Activated naive CD4-positive, alpha-beta T cell treated with anti-CD3 and anti-CD28 coated beads for 36 hours (primary cell): ENCODE data around the gene NRXN3. TPM values are rescaled to one million over a fixed set of nuclear protein-coding genes. Genes with fewer than 3 reads are reported as not detected.

Experiments used
- CTCF ChIA-PET: fragments of 350-600 bp; sonication (Branson Sonifier 250); formaldehyde crosslinking; loops from one replicate; lab custom pipeline; 2021; ENCODE audit warnings: antibody characterized with exemption; lab: Charles Lee
- DNase-seq: peaks from one replicate; pipeline ENCODE4 v3.0.0-alpha.2; 2020
- H3K27ac Mint-ChIP-seq: one replicate; pipeline ENCODE4 v1.8.0; 2021; ENCODE audit warnings: mild to moderate bottlenecking, mixed read lengths
- H3K27me3 Mint-ChIP-seq: one replicate; pipeline ENCODE4 v1.8.0; 2021; ENCODE audit warnings: low read depth, mixed read lengths
- H3K36me3 Mint-ChIP-seq: one replicate; pipeline ENCODE4 v1.8.0; 2021; ENCODE audit warnings: low read depth, mixed read lengths
- H3K4me1 Mint-ChIP-seq: one replicate; pipeline ENCODE4 v1.8.0; 2021; ENCODE audit warnings: low read depth, mixed read lengths
- H3K4me3 Mint-ChIP-seq: one replicate; pipeline ENCODE4 v1.8.0; 2021; ENCODE audit warnings: mild to moderate bottlenecking, moderate library complexity, mixed read lengths
- H3K9me3 Mint-ChIP-seq: one replicate; pipeline ENCODE4 v1.8.0; 2021; ENCODE audit warnings: mixed read lengths
- intact Hi-C: fragments of 100-400 bp; cut with micrococcal nuclease; formaldehyde crosslinking; loops from one replicate; pipeline ENCODE4 v1.15.1; 2023
- total RNA-seq, 2 experiments: library from RNA; stranded (reverse); gene quantifications; one replicate each; pipeline ENCODE4 v1.2.3, GENCODE V29; 2021

Gene NRXN3
- total RNA-seq, 2 experiments from 2014 or later, result not detected

DNA sequence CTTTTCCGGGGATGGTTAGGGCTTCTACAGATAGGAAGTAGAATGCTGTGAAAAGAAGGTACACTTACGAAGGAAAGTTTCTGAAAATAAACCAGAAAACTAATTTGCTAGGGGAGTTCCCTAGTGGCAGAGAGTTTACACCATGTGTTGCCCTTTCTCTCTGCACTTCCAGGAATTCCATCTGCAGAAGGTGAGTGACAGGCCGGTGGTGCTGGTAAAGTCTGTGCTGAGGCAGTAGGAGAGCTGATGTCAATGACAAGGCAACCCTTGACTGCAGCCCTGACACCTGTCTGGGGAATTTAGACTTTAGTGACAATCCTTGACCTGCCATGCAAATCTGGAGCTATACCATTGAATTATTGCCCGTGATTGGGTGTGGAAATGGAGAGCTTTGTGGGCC, 687.8 kb downstream of the NRXN3 start:
- CTCF ChIA-PET, result interaction anchor here (1.4 kb wide), 1 partner anchor 10 kb away, joined by 5 read pairs; no protein-coding TSS in a partner anchor
- Mint-ChIP-seq H3K27me3 (peaks cover 4% of the 10 kb centered on the region), H3K27ac (no peak overlapping the region), H3K9me3 (no peaks in the 10 kb centered on the region), H3K36me3 (no peaks in the 10 kb centered on the region), H3K4me1 (no peaks in the 10 kb centered on the region), H3K4me3 (no peak overlapping the region)
- DNase-seq, result no peak
- intact Hi-C loops, result no loop called here

DNA sequence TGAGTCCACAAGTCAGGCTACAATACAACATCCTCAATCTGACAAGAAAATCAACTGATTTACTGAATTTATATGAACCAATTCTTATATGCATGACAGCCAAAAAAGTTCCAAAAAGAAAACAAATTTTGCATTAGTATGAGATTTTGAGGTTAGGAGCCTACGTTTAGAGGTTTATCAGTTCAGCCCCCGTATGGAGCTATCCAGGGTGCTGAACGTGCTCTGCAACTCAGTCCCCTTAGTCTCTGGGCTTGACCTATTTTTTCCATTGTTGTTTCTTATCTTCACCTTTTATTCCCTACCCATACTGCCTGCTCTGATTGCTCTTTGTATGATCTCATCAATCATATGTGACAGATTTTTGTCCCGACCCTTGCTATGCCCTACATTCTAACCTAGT, 693.0 kb downstream of the NRXN3 start:
- Mint-ChIP-seq H3K4me1 (no peaks in the 10 kb centered on the region), H3K4me3 (no peak overlapping the region), H3K27me3 (no peaks in the 10 kb centered on the region), H3K9me3 (peaks cover 3% of the 10 kb centered on the region), H3K27ac (no peak overlapping the region), H3K36me3 (no peaks in the 10 kb centered on the region)
- CTCF ChIA-PET, result interaction anchor here (1.4 kb wide), 1 partner anchor 14 kb away, joined by 3 read pairs; no protein-coding TSS in a partner anchor
- intact Hi-C loops, result no loop called here
- peak; percentile 46 for DNase-seq

GRCh38 chr14:78872837-78873236, 702.7 kb downstream of the NRXN3 start:
- Mint-ChIP-seq H3K27ac (no peak overlapping the region), H3K9me3 (no peaks in the 10 kb centered on the region)

DNA sequence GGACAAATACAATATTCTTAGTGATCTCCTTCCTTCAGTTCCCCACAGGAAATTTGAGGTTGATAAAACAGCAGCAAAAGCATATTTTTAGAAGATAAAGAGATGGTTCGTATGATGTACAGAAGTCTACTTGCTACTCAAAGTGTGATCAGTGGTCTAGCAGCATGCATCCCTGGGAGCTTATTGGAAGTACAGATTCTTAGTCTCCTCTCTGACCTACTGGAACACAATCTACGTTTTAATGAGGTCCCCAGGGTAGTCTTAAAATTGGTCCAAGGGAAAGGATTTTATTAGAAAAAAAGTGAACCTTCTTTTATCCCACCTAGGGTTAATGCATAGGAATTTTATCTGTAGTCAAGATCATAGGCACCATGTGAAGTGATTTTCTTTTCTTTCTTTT, 703.4 kb downstream of the NRXN3 start:
- no peaks in the 10 kb centered on the region for H3K27me3 Mint-ChIP-seq
- no peak for DNase-seq
- no peaks in the 10 kb centered on the region for H3K36me3 Mint-ChIP-seq
- no peak overlapping the region for H3K27ac Mint-ChIP-seq
- H3K4me3 Mint-ChIP-seq, result no peak overlapping the region
- H3K4me1 Mint-ChIP-seq, result no peaks in the 10 kb centered on the region
- CTCF ChIA-PET, result no interaction called here
- H3K9me3 Mint-ChIP-seq, result peaks cover under 1% of the 10 kb centered on the region
- intact Hi-C loops, result no loop called here

More at GRCh38 chr14:78872837-78873236, 702.7 kb downstream of the NRXN3 start:
- Mint-ChIP-seq H3K27me3 (no peaks in the 10 kb centered on the region), H3K4me3 (no peak overlapping the region), H3K4me1 (no peaks in the 10 kb centered on the region), H3K36me3 (no peaks in the 10 kb centered on the region)
- DNase-seq, result no peak
- CTCF ChIA-PET, result no interaction called here
- intact Hi-C loops, result no loop called here

GRCh38 chr14:78875049-78875448, 704.9 kb downstream of the NRXN3 start:
- DNase-seq, result no peak
- Mint-ChIP-seq H3K9me3 (peaks cover 1% of the 10 kb centered on the region), H3K27me3 (no peaks in the 10 kb centered on the region), H3K36me3 (no peaks in the 10 kb centered on the region), H3K4me1 (no peaks in the 10 kb centered on the region), H3K4me3 (no peak overlapping the region), H3K27ac (no peak overlapping the region)
- CTCF ChIA-PET, result no interaction called here
- intact Hi-C loops, result no loop called here

DNA sequence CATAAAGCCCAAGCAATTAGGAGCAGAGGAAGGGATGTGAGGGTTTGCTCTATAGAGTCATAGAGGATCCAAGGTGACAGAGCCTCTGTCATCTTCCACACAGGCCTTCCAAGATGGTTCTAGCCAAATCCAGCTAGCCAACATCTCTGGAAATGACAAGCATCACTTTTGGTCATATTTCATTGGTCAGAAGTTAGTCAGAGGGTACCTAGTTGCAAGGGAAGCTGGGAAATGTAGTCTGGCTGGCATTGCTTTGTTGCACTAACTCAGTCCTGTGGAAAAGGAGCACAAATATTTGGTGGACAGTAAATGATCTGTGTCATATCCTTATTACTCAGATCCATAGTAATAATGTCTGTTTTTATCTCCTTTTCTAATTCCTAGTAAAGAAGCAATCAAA, 715.7 kb downstream of the NRXN3 start:
- peaks cover 5% of the 10 kb centered on the region for H3K9me3 Mint-ChIP-seq
- intact Hi-C loops, result no loop called here
- H3K27me3 Mint-ChIP-seq, result no peaks in the 10 kb centered on the region
- H3K4me3 Mint-ChIP-seq, result no peak overlapping the region
- no peak for DNase-seq
- no peak overlapping the region for H3K27ac Mint-ChIP-seq
- H3K4me1 Mint-ChIP-seq, result no peaks in the 10 kb centered on the region
- CTCF ChIA-PET, result no interaction called here
- no peaks in the 10 kb centered on the region for H3K36me3 Mint-ChIP-seq

DNA sequence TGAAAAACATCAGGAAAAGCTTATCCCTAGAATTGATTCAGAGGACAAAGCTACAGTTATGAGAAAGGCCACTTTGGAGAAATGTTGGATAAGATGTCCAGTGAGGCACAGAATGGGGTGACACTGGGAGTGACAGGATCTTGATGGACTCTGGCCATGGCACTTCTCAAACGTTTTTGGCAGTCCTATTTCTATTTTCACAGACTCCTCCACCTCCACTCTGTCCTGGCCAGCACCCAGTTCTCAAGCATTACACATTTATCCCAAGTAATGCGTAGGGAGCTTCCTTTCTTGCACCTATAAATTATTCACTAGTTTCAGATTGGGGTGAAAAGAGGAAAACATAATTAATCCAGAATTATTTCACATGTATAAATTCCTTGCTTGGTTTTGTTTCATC, 727.3 kb downstream of the NRXN3 start:
- H3K27ac Mint-ChIP-seq, result no peak overlapping the region
- CTCF ChIA-PET, result no interaction called here
- intact Hi-C loops, result no loop called here
- no peak for DNase-seq
- no peaks in the 10 kb centered on the region for H3K9me3 Mint-ChIP-seq
- no peaks in the 10 kb centered on the region for H3K36me3 Mint-ChIP-seq
- no peaks in the 10 kb centered on the region for H3K4me1 Mint-ChIP-seq
- H3K4me3 Mint-ChIP-seq, result no peak overlapping the region
- no peaks in the 10 kb centered on the region for H3K27me3 Mint-ChIP-seq

- Mint-ChIP-seq H3K4me3 (no peak overlapping the region), H3K27me3 (no peaks in the 10 kb centered on the region), H3K4me1 (no peaks in the 10 kb centered on the region), H3K27ac (no peak overlapping the region), H3K9me3 (no peaks in the 10 kb centered on the region), H3K36me3 (no peaks in the 10 kb centered on the region)
- intact Hi-C loops, result no loop called here
- peak; percentile 15 for DNase-seq
- CTCF ChIA-PET, result interaction anchor here (0.6 kb wide), 2 partner anchors 67 to 1125 kb away, joined by 3 to 6 read pairs; no protein-coding TSS in a partner anchor
Observed at GRCh38 chr14:78902010-78902623, 731.9 kb downstream of the NRXN3 start.

DNA sequence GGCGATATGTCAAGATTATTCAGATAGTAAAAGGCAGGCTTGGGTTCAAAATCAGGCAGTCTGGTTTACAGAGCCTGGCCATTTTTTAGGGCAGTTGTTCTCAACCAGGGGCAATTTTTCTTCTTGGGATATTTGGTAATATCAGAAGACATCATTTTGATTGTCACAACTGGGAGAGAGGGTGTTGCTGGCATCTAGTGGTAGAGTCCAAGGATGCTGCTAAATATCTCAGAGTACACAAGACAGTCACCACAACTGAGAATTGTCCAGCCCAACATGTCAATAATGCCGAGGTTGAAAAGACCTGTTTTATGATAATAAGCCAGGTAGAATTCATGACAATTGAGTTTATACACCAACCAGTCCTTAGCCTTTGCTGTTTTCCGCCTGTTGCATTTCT, 733.9 kb downstream of the NRXN3 start:
- Mint-ChIP-seq H3K9me3 (peaks cover 3% of the 10 kb centered on the region), H3K4me3 (no peak overlapping the region), H3K27ac (no peak overlapping the region), H3K4me1 (no peaks in the 10 kb centered on the region), H3K27me3 (no peaks in the 10 kb centered on the region), H3K36me3 (no peaks in the 10 kb centered on the region)
- DNase-seq, result no peak
- intact Hi-C loops, result no loop called here
- CTCF ChIA-PET, result no interaction called here

- peaks cover 8% of the 10 kb centered on the region for H3K27me3 Mint-ChIP-seq
- H3K9me3 Mint-ChIP-seq, result no peaks in the 10 kb centered on the region
- CTCF ChIA-PET, result no interaction called here
- H3K4me1 Mint-ChIP-seq, result no peaks in the 10 kb centered on the region
- H3K27ac Mint-ChIP-seq, result no peak overlapping the region
- no peak overlapping the region for H3K4me3 Mint-ChIP-seq
- DNase-seq, result no peak
- H3K36me3 Mint-ChIP-seq, result no peaks in the 10 kb centered on the region
- intact Hi-C loops, result no loop called here
Observed at GRCh38 chr14:78917462-78917861, 747.3 kb downstream of the NRXN3 start.

GRCh38 chr14:78921856-78922255, 751.7 kb downstream of the NRXN3 start:
- Mint-ChIP-seq H3K36me3 (no peaks in the 10 kb centered on the region), H3K27ac (no peak overlapping the region), H3K9me3 (no peaks in the 10 kb centered on the region), H3K27me3 (no peaks in the 10 kb centered on the region), H3K4me1 (no peaks in the 10 kb centered on the region), H3K4me3 (no peak overlapping the region)
- intact Hi-C loops, result no loop called here
- CTCF ChIA-PET, result no interaction called here
- no peak for DNase-seq

DNA sequence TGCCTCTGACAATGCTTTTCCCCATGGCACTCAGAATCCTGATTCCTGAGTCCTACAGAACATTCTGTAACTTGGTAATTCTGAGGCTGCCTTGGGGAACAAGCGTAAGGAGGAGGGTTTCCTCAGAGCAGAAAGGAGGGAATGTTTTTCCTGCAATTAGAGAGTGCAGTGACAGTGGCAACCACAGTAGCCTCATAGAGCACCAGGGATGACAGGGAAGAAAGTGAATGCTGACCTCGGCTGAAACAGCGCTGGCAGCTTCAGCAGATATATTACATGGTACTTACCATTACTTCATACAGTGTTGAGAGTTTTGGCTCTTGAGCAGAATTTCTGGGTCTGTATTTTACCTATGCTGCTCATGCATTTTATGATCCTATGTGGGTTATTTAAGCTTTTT, 757.1 kb downstream of the NRXN3 start:
- H3K9me3 Mint-ChIP-seq, result no peaks in the 10 kb centered on the region
- peaks cover 5% of the 10 kb centered on the region for H3K27me3 Mint-ChIP-seq
- no peaks in the 10 kb centered on the region for H3K36me3 Mint-ChIP-seq
- H3K4me1 Mint-ChIP-seq, result no peaks in the 10 kb centered on the region
- no peak for DNase-seq
- intact Hi-C loops, result no loop called here
- H3K4me3 Mint-ChIP-seq, result no peak overlapping the region
- CTCF ChIA-PET, result interaction anchor here (1.0 kb wide), 1 partner anchor 14 kb away, joined by 3 read pairs; no protein-coding TSS in a partner anchor
- no peak overlapping the region for H3K27ac Mint-ChIP-seq

GRCh38 chr14:78933166-78933565, 763.0 kb downstream of the NRXN3 start:
- Mint-ChIP-seq H3K4me1 (no peaks in the 10 kb centered on the region), H3K9me3 (no peaks in the 10 kb centered on the region), H3K27ac (no peak overlapping the region), H3K4me3 (no peak overlapping the region), H3K36me3 (no peaks in the 10 kb centered on the region), H3K27me3 (peaks cover 5% of the 10 kb centered on the region)
- intact Hi-C loops, result no loop called here
- DNase-seq, result no peak
- CTCF ChIA-PET, result interaction anchor here (0.9 to 1.4 kb wide), 2 partner anchors 14 to 26 kb away, joined by 3 to 4 read pairs; no protein-coding TSS in a partner anchor
